Left lung (tissue), 10 donors: ENCODE results near the gene CDK5RAP2. TPM values are rescaled to one million over a fixed set of nuclear protein-coding genes. Genes with fewer than 3 reads are reported as not detected.
A peak's percentile ranks its signal among the peaks of the same experiment; 100 is the strongest.

Source experiments
- ATAC-seq: fragments of 200-7000 bp; cut with Tn5 transposase; one replicate; pipeline ENCODE4 v1.9.1; 2020; ENCODE audit warnings: moderate library complexity
- DNase-seq, 4 donors: peaks; one replicate each; pipeline ENCODE4 v3.0.0-alpha.2; 2013 to 2020
- H3K27ac ChIP-seq, 2 donors: fragments of 200-600 bp; sonication (generic) in 1 of 2; one replicate each; pipeline versions ENCODE4 v1.5.0 to v1.8.0; 2020 to 2021
- H3K27me3 ChIP-seq, 2 donors: fragments of 200-600 bp; sonication (generic) in 1 of 2; one replicate each; pipeline versions ENCODE4 v1.5.0 to v1.8.0; 2020 to 2021
- H3K36me3 ChIP-seq, 2 donors: fragments of 200-600 bp; sonication (generic) in 1 of 2; one replicate each; pipeline versions ENCODE4 v1.5.0 to v1.8.0; 2020 to 2021
- H3K4me1 ChIP-seq, 2 donors: fragments of 200-600 bp; one replicate each; pipeline ENCODE4 v1.8.0; 2021
- H3K4me3 ChIP-seq, 2 donors: fragments of 200-600 bp; sonication (generic) in 1 of 2; one replicate each; pipeline versions ENCODE4 v1.5.0 to v1.8.0; 2020 to 2021; ENCODE audit warnings: mild to moderate bottlenecking in 1 of 2
- H3K9me3 ChIP-seq, 2 donors: fragments of 200-600 bp; sonication (generic) in 1 of 2; one replicate each; pipeline versions ENCODE4 v1.5.0 to v1.8.0; 2020 to 2021
- intact Hi-C, 2 donors: fragments of 100-400 bp; cut with DNase I; formaldehyde crosslinking; loops; one replicate each; pipeline versions ENCODE4 v1.11.2 to v1.14.2; 2022
- polyA plus RNA-seq, 6 donors: library from polyadenylated mRNA; unstranded; fragments of 120-200 nt; gene quantifications; one replicate each; pipeline ENCODE4 v1.2.1, GENCODE V29; 2013; ENCODE audit not compliant: insufficient read length in 6 of 6
- total RNA-seq, 2 donors: library from RNA; stranded (reverse); fragmentation: NEBNext Ultra II Directional; extraction: Animal tissue kit (Norgen Biotek cat#: 25700); gene quantifications; one replicate each; pipeline ENCODE4 v1.2.1, GENCODE V29; 2021
- TF ChIP-seq, protein P1 (sequence below), 2 donors: fragments of 200-600 bp; sonication (generic) in 1 of 2; IDR thresholded peaks; one replicate each; pipeline versions ENCODE4 v1.5.0 to v1.8.0; 2021; ENCODE audit warnings: antibody characterized with exemption in 2 of 2
- donor health status: DM: no; HTN: yes; CAD: no.
- donor health status: DM: no; HTN: no; CAD: no.

CDK5RAP2 gene
- total and polyA plus RNA-seq, 8 donors = 40.5 to 75.7 (median 62.6) TPM

GRCh38 chr9:120482424-120483186 lies 97.4 kb downstream of the CDK5RAP2 start:
- TF ChIP-seq, protein P1, sequence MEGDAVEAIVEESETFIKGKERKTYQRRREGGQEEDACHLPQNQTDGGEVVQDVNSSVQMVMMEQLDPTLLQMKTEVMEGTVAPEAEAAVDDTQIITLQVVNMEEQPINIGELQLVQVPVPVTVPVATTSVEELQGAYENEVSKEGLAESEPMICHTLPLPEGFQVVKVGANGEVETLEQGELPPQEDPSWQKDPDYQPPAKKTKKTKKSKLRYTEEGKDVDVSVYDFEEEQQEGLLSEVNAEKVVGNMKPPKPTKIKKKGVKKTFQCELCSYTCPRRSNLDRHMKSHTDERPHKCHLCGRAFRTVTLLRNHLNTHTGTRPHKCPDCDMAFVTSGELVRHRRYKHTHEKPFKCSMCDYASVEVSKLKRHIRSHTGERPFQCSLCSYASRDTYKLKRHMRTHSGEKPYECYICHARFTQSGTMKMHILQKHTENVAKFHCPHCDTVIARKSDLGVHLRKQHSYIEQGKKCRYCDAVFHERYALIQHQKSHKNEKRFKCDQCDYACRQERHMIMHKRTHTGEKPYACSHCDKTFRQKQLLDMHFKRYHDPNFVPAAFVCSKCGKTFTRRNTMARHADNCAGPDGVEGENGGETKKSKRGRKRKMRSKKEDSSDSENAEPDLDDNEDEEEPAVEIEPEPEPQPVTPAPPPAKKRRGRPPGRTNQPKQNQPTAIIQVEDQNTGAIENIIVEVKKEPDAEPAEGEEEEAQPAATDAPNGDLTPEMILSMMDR (IDR thresholded peaks at IDR 0.05) = no peak
- intact Hi-C loops = no loop called here
- peaks cover 0 to 28% of the 10 kb centered on the region in 2 donors for H3K4me1 ChIP-seq
- H3K9me3 ChIP-seq = no peaks in the 10 kb centered on the region
- H3K36me3 ChIP-seq = peaks cover 0 to 36% of the 10 kb centered on the region in 2 donors
- ATAC-seq = no peak
- no peak overlapping the region for H3K4me3 ChIP-seq
- H3K27me3 ChIP-seq = no peaks in the 10 kb centered on the region
- peak overlapping the region in 1 of 2 donors; percentile 25 for H3K27ac ChIP-seq
- DNase-seq = no peak

- no peaks in the 10 kb centered on the region for H3K9me3 ChIP-seq
- H3K36me3 ChIP-seq = peaks cover 0 to 29% of the 10 kb centered on the region in 2 donors
- peaks cover 0 to 35% of the 10 kb centered on the region in 2 donors for H3K4me1 ChIP-seq
- peak overlapping the region in 1 of 2 donors; percentile 25 for H3K27ac ChIP-seq
- ATAC-seq (no peak), DNase-seq (no peak)
- intact Hi-C loops = no loop called here
- TF ChIP-seq, protein P1 (IDR thresholded peaks at IDR 0.05) = no peak
- no peak overlapping the region for H3K4me3 ChIP-seq
- no peaks in the 10 kb centered on the region for H3K27me3 ChIP-seq
Observed at GRCh38 chr9:120481846-120482245, 98.1 kb downstream of the CDK5RAP2 start.

DNA sequence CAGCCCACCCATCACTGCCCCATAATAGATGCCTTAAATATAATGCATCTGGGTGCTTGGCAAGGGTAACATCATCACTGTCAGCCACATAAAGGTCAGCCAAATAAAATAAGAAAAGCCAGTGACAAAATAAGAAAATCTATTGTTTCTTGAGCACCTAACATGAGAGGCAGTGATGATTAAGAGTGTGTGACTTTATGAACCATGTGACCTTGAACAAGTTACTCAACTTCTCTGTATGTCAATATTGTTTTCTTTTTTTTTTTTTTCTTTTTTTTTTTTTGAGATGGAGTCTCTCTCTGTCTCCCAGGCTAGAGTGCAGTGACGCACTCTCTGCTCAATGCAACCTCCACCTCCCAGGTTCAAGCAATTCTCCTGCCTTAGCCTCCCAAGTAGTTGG lies 98.7 kb downstream of the CDK5RAP2 start:
- DNase-seq (no peak), ATAC-seq (no peak)
- TF ChIP-seq, protein P1 (IDR thresholded peaks at IDR 0.05) = no peak
- Histone ChIP-seq H3K27ac (peak overlapping the region in 1 of 2 donors; percentile 25), H3K9me3 (no peaks in the 10 kb centered on the region), H3K4me1 (peaks cover 0 to 39% of the 10 kb centered on the region in 2 donors), H3K4me3 (no peak overlapping the region), H3K36me3 (peaks cover 0 to 27% of the 10 kb centered on the region in 2 donors), H3K27me3 (no peaks in the 10 kb centered on the region)
- intact Hi-C loops = no loop called here

GRCh38 chr9:120480707-120481106 lies 99.3 kb downstream of the CDK5RAP2 start:
- DNase-seq = no peak
- intact Hi-C loops = no loop called here
- H3K36me3 ChIP-seq = peaks cover 0 to 27% of the 10 kb centered on the region in 2 donors
- no peaks in the 10 kb centered on the region for H3K9me3 ChIP-seq
- TF ChIP-seq, protein P1 (IDR thresholded peaks at IDR 0.05) = no peak
- ATAC-seq = no peak
- H3K4me1 ChIP-seq = peaks cover 0 to 40% of the 10 kb centered on the region in 2 donors
- H3K27ac ChIP-seq = peak overlapping the region in 1 of 2 donors; percentile 25
- no peak overlapping the region for H3K4me3 ChIP-seq
- no peaks in the 10 kb centered on the region for H3K27me3 ChIP-seq

DNA sequence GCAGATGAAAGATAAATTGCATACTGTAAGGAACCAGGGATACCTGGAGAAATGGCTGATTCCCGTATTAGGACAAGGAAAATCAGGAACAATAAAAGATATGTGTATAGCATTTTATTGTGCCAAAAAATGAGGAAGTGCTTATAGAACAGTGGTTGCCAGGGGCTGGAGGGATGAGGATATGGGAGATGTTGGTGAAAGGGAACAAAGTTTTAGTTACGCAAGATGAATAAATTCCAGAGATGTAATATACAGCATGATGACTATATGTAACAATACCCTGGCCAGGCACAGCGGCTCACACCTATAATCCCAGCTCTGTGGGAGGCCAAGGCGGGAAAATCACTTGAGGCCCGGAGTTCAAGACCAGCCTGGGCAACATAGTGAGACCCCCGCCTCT lies 101.8 kb downstream of the CDK5RAP2 start:
- peak; percentile 7 for ATAC-seq
- intact Hi-C loops = no loop called here
- no peak for DNase-seq
- no peaks in the 10 kb centered on the region for H3K27me3 ChIP-seq
- H3K4me3 ChIP-seq = no peak overlapping the region
- H3K36me3 ChIP-seq = peaks cover 0 to 10% of the 10 kb centered on the region in 2 donors
- peak overlapping the region in 1 of 2 donors; percentile 30 for H3K27ac ChIP-seq
- H3K4me1 ChIP-seq = peaks cover 0 to 60% of the 10 kb centered on the region in 2 donors
- H3K9me3 ChIP-seq = no peaks in the 10 kb centered on the region
- TF ChIP-seq, protein P1 (IDR thresholded peaks at IDR 0.05) = no peak
